ENCODE measurements around the gene CST5. TPM values are rescaled to one million over a fixed set of nuclear protein-coding genes. Genes with fewer than 3 reads are reported as not detected.

CST5 gene
- total and polyA plus RNA-seq, 2 donors (not counting 3 experiments of a cell fraction or from before 2014, with no cell fraction given), result not detected

- intact Hi-C loops (cut with micrococcal nuclease) (no loop called here), dilution Hi-C loops (cut with MboI; ENCODE audit: extremely low pct_ligation_motif_present, low sequenced_read_pairs) (no loop called here)
- H3K9ac ChIP-seq (replicated peaks; ENCODE audit: extremely low read depth, insufficient read depth, low read length), result no peak overlapping the region
- TF ChIP-seq EZH2 (IDR thresholded peaks at IDR 0.05; ENCODE audit: borderline replicate concordance, low read depth, low read length, severe bottlenecking) (no peak), JUN (IDR thresholded peaks at IDR 0.05; ENCODE audit: borderline replicate concordance, insufficient read depth, insufficient read length, low read depth) (no peak), FOS (IDR thresholded peaks at IDR 0.05; ENCODE audit: borderline replicate concordance, insufficient read depth, low read length) (no peak), POLR2AphosphoS5 (IDR thresholded peaks at IDR 0.05; ENCODE audit: insufficient read depth, low read depth, low read length) (no peak), GATA2 (IDR thresholded peaks at IDR 0.05; ENCODE audit: insufficient read depth, insufficient read length, low read depth, low read length) (no peak), POLR2A (IDR thresholded peaks at IDR 0.05; ENCODE audit: low read depth, low read length) (no peak), MYC (IDR thresholded peaks at IDR 0.05; ENCODE audit: low read depth, low read length) (no peak), MAX (IDR thresholded peaks at IDR 0.05; ENCODE audit: insufficient read depth, insufficient read length) (no peak)
- TF ChIP-seq, protein P1, sequence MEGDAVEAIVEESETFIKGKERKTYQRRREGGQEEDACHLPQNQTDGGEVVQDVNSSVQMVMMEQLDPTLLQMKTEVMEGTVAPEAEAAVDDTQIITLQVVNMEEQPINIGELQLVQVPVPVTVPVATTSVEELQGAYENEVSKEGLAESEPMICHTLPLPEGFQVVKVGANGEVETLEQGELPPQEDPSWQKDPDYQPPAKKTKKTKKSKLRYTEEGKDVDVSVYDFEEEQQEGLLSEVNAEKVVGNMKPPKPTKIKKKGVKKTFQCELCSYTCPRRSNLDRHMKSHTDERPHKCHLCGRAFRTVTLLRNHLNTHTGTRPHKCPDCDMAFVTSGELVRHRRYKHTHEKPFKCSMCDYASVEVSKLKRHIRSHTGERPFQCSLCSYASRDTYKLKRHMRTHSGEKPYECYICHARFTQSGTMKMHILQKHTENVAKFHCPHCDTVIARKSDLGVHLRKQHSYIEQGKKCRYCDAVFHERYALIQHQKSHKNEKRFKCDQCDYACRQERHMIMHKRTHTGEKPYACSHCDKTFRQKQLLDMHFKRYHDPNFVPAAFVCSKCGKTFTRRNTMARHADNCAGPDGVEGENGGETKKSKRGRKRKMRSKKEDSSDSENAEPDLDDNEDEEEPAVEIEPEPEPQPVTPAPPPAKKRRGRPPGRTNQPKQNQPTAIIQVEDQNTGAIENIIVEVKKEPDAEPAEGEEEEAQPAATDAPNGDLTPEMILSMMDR (IDR thresholded peaks at IDR 0.05; ENCODE audit: extremely low read depth in 1 of 2, insufficient read depth in 1 of 2, low read depth in 1 of 2, low read length in 2 of 2), result no peak
- CTCF ChIA-PET, result no interaction called here
- no peaks in the 10 kb centered on the region for H3K36me3 ChIP-seq (ENCODE audit: control insufficient read depth in 2 of 2, extremely low read depth in 1 of 2, insufficient read depth in 2 of 2, low read length in 2 of 2)
- H3K9me1 ChIP-seq (replicated peaks; ENCODE audit: control insufficient read depth, extremely low read depth, insufficient read depth, low read length), result no peaks in the 10 kb centered on the region
- no peaks in the 10 kb centered on the region for H3K4me1 ChIP-seq (ENCODE audit: control insufficient read depth, extremely low read depth, insufficient read depth, low read length)
- H3K9me3 ChIP-seq (replicated peaks; ENCODE audit: control insufficient read depth, insufficient read depth, low read length), result no peaks in the 10 kb centered on the region
- no peak for FAIRE-seq
- H3K27ac ChIP-seq (ENCODE audit: insufficient read depth, low read depth, low read length), result no peak overlapping the region
- no peaks in the 10 kb centered on the region for H3K27me3 ChIP-seq (ENCODE audit: control insufficient read depth in 2 of 2, insufficient read depth in 2 of 2, low read length in 2 of 2)
- BruUV-seq (replicated peaks), result no TSS peak
- no peak for DNase-seq (ENCODE audit: low read depth, low spot score)
- H3K79me2 ChIP-seq (ENCODE audit: control insufficient read depth, insufficient read depth, low read length), result no peaks in the 10 kb centered on the region
- POLR2A ChIA-PET, result no interaction called here
- no peaks in the 10 kb centered on the region for H4K20me1 ChIP-seq (replicated peaks; ENCODE audit: control insufficient read depth, extremely low read depth, insufficient read depth, low read length)
- no peak overlapping the region for H3K4me2 ChIP-seq (ENCODE audit: insufficient read depth, low read length)
- H2AFZ ChIP-seq (ENCODE audit: low read depth, low read length), result no peak overlapping the region
- no peak overlapping the region for H3K4me3 ChIP-seq (replicated peaks in 1 of 3; ENCODE audit: insufficient read depth in 1 of 3, low read depth in 1 of 3, low read length in 3 of 3)
Observed at GRCh38 chr20:23910210-23910609, 30.7 kb upstream of the CST5 start.

All from endothelial cell of umbilical vein (primary cell).